Activated CD4-positive, alpha-beta T cell treated with anti-CD3 and anti-CD28 coated beads for 4 hours (primary cell): ENCODE measurements around the gene UVRAG.

Experiments used
- DNase-seq, 2 donors: peaks; one replicate each; pipeline ENCODE4 v3.0.0-alpha.2; 2020

UVRAG gene

GRCh38 chr11:76158394-76159302 is 343.6 kb downstream of the UVRAG start:
- DNase-seq = no peak

GRCh38 chr11:76159303-76159937 is 344.4 kb downstream of the UVRAG start:
- DNase-seq = no peak

GRCh38 chr11:76159983-76160661 is 345.1 kb downstream of the UVRAG start:
- no peak for DNase-seq

- no peak for DNase-seq
These were observed 345.8 kb downstream of the UVRAG start for GRCh38 chr11:76160856-76161255.

GRCh38 chr11:76161261-76161961 is 346.4 kb downstream of the UVRAG start:
- DNase-seq = no peak

- no peak for DNase-seq
These were observed 347.6 kb downstream of the UVRAG start for GRCh38 chr11:76162336-76163288.

GRCh38 chr11:76163289-76163880 is 348.4 kb downstream of the UVRAG start:
- no peak for DNase-seq

- no peak for DNase-seq
These were observed 349.1 kb downstream of the UVRAG start for GRCh38 chr11:76164081-76164480.

GRCh38 chr11:76164861-76165751 is 350.1 kb downstream of the UVRAG start:
- DNase-seq = no peak

GRCh38 chr11:76166314-76166713 is 351.3 kb downstream of the UVRAG start:
- no peak for DNase-seq

GRCh38 chr11:76167590-76167989 is 352.6 kb downstream of the UVRAG start:
- DNase-seq = no peak

GRCh38 chr11:76169473-76169896 is 354.5 kb downstream of the UVRAG start:
- DNase-seq = no peak

GRCh38 chr11:76170468-76170867 is 355.5 kb downstream of the UVRAG start:
- no peak for DNase-seq

- DNase-seq = no peak
These were observed 357.6 kb downstream of the UVRAG start for GRCh38 chr11:76172583-76172982.

- no peak for DNase-seq
These were observed 358.7 kb downstream of the UVRAG start for GRCh38 chr11:76173663-76174062.

- DNase-seq = no peak
These were observed 359.3 kb downstream of the UVRAG start for GRCh38 chr11:76174330-76174729.

GRCh38 chr11:76175783-76176182 is 360.8 kb downstream of the UVRAG start:
- no peak for DNase-seq

- no peak for DNase-seq
These were observed 361.5 kb downstream of the UVRAG start for GRCh38 chr11:76176463-76176862.

- DNase-seq = no peak
These were observed 362.3 kb downstream of the UVRAG start for GRCh38 chr11:76177250-76177686.

GRCh38 chr11:76179147-76179546 is 364.1 kb downstream of the UVRAG start:
- DNase-seq = no peak
